ENCODE measurements around the gene AATF. TPM values are rescaled to one million over a fixed set of nuclear protein-coding genes. Genes with fewer than 3 reads are reported as not detected.

AATF gene
- total and polyA plus RNA-seq, 2 of the 8 experiments (the other 6 are each of a cell fraction or from before 2014, with no cell fraction given) = 20.1 to 62.8 TPM

DNA sequence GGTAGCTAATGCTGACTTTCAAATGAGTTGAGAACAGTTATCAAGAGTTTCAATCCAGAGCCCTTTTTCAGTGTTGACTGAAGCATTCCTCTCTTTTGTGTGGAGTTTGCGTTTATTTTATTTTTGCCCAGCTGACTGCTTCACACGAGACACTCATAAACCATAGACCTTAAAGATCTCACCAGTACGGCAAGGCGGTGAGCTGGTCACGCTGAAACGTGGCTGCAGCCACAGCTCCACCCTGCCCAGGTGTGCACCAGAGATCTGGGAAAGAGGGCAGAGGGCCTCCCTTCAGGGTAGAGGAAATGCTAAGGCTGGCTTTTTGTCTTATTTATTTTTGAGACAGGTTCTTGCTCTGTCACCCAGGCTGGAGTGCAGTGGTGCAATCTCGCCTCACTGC lies 112.2 kb downstream of the AATF start:
- Histone ChIP-seq H2BK12ac (ENCODE audit: low read depth, low read length) (no peak overlapping the region), H3K79me2 (ENCODE audit: control insufficient read depth in 1 of 2, insufficient read depth in 2 of 2, low read length in 2 of 2) (no peaks in the 10 kb centered on the region), H2BK5ac (ENCODE audit: low read depth, low read length) (peak overlapping the region; percentile 66), H3K27ac (ENCODE audit: low read depth, low read length) (no peak overlapping the region), H3K4me3 (ENCODE audit: extremely low read depth in 1 of 4, insufficient read depth in 2 of 4, low read depth in 3 of 4, low read length in 4 of 4) (no peak overlapping the region), H3K23ac (ENCODE audit: insufficient read length) (no peak overlapping the region), H3K14ac (ENCODE audit: insufficient read length) (no peak overlapping the region), H2BK15ac (ENCODE audit: low read length) (no peak overlapping the region), H2AFZ (ENCODE audit: low read length) (no peak overlapping the region), H4K20me1 (replicated peaks in 1 of 2; ENCODE audit: control insufficient read depth in 1 of 2, insufficient read depth in 2 of 2, low read length in 2 of 2) (no peaks in the 10 kb centered on the region), H4K5ac (ENCODE audit: insufficient read length, low read depth, low read length) (no peak overlapping the region), H3K9me3 (ENCODE audit: insufficient read depth in 2 of 2, low read depth in 1 of 2, low read length in 1 of 2) (no peaks in the 10 kb centered on the region), H2BK120ac (replicated peaks; ENCODE audit: low read depth, low read length) (no peak overlapping the region), H3K79me1 (ENCODE audit: low read depth, low read length) (no peaks in the 10 kb centered on the region), H3K18ac (ENCODE audit: extremely low read depth, low read length) (no peak overlapping the region; the same call in 1 of the 2 replicates), H4K8ac (ENCODE audit: extremely low read depth, insufficient read depth, low read length) (no peak overlapping the region), H3K4me2 (ENCODE audit: insufficient read depth in 1 of 2, low read depth in 2 of 2, low read length in 2 of 2) (no peak overlapping the region), H2AK5ac (ENCODE audit: low read depth, low read length) (no peak overlapping the region), H3K27me3 (replicated peaks in 1 of 4; ENCODE audit: control insufficient read depth in 3 of 4, extremely low read depth in 1 of 4, insufficient read depth in 3 of 4, low read length in 3 of 4) (no peaks in the 10 kb centered on the region), H4K91ac (replicated peaks; ENCODE audit: insufficient read length, low read length) (no peak overlapping the region), H3K4ac (replicated peaks; ENCODE audit: insufficient read length, low read depth, low read length) (no peak overlapping the region), H3K56ac (replicated peaks; ENCODE audit: insufficient read length, low read depth, low read length) (no peak overlapping the region), H3K4me1 (replicated peaks in 1 of 4; ENCODE audit: control insufficient read depth in 3 of 4, insufficient read depth in 4 of 4, low read length in 3 of 4) (peaks cover 10 to 30% (median 16%) of the 10 kb centered on the region in 4 experiments), H3K23me2 (ENCODE audit: low read depth, low read length) (no peaks in the 10 kb centered on the region), H2BK20ac (ENCODE audit: low read length) (no peak overlapping the region), H3K36me3 (ENCODE audit: control insufficient read depth in 2 of 4, insufficient read depth in 4 of 4, low read length in 3 of 4) (peaks cover 0 to 5% (median 0%) of the 10 kb centered on the region in 4 experiments; a peak in 3 of 8 replicates), H3K9ac (replicated peaks in 1 of 4; ENCODE audit: extremely low read depth in 1 of 4, low read depth in 3 of 4, low read length in 3 of 4) (no peak overlapping the region)
- DNase-seq (ENCODE audit: low read depth in 1 of 2, low spot score in 2 of 2) (no peak), FAIRE-seq (no peak)
- ChIA-PET POLR2A (ENCODE audit: partially characterized antibody) (interaction anchor here (1.0 kb wide), 1 partner anchor 23 kb away, joined by 5 read pairs; no protein-coding TSS in a partner anchor), CTCF (ENCODE audit: partially characterized antibody) (interaction anchor here (0.8 to 1.4 kb wide), 3 partner anchors 12 to 14 kb away, joined by 3 to 5 read pairs (median 4); no protein-coding TSS in a partner anchor)
- TF ChIP-seq TAF7 (optimal IDR thresholded peaks at IDR 0.05; ENCODE audit: borderline replicate concordance, low read depth, low read length) (no peak), CEBPB (IDR thresholded peaks at IDR 0.05; ENCODE audit: low read depth, low read length) (no peak), SRF (IDR thresholded peaks at IDR 0.05; ENCODE audit: low read depth, low read length) (no peak), POLR2A (IDR thresholded peaks at IDR 0.05; ENCODE audit: control extremely low read depth in 1 of 2, low read depth in 2 of 2, low read length in 2 of 2) (no peak), EP300 (IDR thresholded peaks at IDR 0.05; ENCODE audit: borderline replicate concordance in 1 of 2, low read depth in 2 of 2, low read length in 2 of 2) (no peak), TAF1 (IDR thresholded peaks at IDR 0.05; ENCODE audit: low read depth, low read length) (no peak), POLR2AphosphoS5 (IDR thresholded peaks at IDR 0.05; ENCODE audit: low read depth, low read length) (no peak), TBP (IDR thresholded peaks at IDR 0.05; ENCODE audit: low read depth, low read length) (no peak), GTF2F1 (IDR thresholded peaks at IDR 0.05; ENCODE audit: borderline replicate concordance, low read depth, low read length) (no peak), KDM4A (IDR thresholded peaks at IDR 0.05; ENCODE audit: low read depth, low read length, severe bottlenecking) (no peak), ZNF274 (IDR thresholded peaks at IDR 0.05; ENCODE audit: borderline replicate concordance, extremely low read depth, low read length) (no peak), RXRA (IDR thresholded peaks at IDR 0.05; ENCODE audit: insufficient read depth, low read depth, low read length) (no peak), SIRT6 (IDR thresholded peaks at IDR 0.05; ENCODE audit: low read length) (no peak)
- 92% methylated on average over 7 of the region's 7 CpGs; no CpG with 5 or more reads in 1 of the 2 experiments for WGBS, 2 experiments (ENCODE audit: extremely low coverage in 1 of 2, insufficient coverage in 1 of 2, insufficient read length in 1 of 2, insufficient replicate concordance in 2 of 2, low coverage in 1 of 2, low lambda C conversion rate in 2 of 2, missing lambda C conversion rate in 1 of 2)

Data from H1 (cell line).